Measurements from ENCODE around the gene MPP2.
"Not testable (repeated sequence)": the region's sequence is repeated elsewhere in the genome, so short reads cannot be mapped to it uniquely, and the experiment has no call there.

Gene MPP2

DNA sequence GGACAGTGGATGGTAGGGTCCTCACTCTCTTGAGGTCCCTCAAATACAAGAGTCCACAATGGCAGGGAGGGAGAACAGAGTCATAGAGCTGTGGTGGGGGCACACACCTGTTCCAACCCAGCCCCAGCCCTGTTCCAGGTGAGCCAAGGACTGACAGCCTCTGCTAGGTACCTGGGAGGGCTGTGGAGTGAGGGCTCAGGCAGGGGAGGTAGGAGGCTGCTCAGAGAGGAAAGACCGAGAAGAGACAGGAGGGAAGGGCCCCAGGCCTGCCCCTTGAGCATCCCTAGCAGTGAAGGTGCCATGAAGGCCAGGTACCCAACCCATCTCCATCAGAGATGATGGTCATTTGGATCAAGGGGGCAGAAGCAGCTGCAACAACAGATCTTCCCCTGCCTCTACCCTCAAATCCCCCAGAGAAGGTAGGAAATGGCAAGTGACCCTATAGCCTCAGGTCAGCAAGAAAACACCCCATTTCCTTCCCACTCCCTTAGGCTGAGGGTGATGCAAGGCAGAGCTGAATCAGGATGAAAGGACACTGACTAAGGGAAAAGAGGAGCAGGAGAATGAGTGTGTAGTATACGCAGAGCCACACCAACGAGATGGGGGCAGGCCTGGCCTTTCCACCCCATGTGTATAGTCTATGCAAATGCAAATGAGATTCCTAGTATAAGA is 31.7 kb downstream of the MPP2 start:
- no peak for DNase-seq

- DNase-seq: no peak
Measured at GRCh38 chr17:43874293-43874692, 33.0 kb downstream of the MPP2 start.

- no peak for DNase-seq
Measured at GRCh38 chr17:43873815-43874214, 33.5 kb downstream of the MPP2 start.

DNA sequence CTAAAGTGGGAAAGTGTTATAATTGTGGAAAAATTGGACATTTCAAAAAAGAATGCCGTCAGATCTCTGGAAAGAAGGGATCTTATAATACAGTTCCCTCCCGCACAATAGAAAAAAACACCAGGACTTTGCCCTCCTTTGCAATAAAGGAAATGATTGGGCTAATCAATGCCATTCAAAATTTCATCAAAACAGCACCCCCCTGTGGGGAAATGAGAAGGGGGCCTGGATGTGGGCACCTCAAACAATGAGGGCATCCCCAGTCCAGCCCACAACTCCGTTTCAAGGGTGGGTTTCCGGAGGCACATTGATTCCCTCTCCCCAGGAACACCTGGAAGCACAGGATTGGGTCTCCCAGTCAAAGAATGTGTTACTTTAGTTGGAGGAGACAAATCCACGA is 34.2 kb downstream of the MPP2 start:
- DNase-seq: no peak

GRCh38 chr17:43871946-43872690 is 35.2 kb downstream of the MPP2 start:
- no peak for DNase-seq

DNA sequence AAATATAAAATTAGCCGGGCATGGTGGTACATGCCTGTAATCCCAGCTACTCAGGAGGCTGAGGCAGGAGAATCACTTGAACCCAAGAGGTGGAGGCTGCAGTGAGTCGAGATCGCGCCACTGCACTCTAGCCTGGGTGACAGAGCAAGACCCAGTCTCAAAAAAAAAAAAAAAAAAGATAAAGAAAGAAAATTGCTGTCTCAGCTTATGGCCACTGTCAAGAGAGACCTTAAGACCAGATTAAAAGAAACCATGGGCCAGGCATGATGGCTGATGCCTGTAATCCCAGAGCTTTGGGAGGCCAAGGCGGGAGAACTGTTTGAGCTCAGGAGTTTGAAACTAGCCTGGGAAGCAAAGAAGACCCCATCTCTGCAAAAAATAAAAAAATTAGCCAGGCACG is 38.3 kb downstream of the MPP2 start:
- not testable (repeated sequence) for DNase-seq

- no peak for DNase-seq
Measured at GRCh38 chr17:43868226-43868994, 38.9 kb downstream of the MPP2 start.

DNA sequence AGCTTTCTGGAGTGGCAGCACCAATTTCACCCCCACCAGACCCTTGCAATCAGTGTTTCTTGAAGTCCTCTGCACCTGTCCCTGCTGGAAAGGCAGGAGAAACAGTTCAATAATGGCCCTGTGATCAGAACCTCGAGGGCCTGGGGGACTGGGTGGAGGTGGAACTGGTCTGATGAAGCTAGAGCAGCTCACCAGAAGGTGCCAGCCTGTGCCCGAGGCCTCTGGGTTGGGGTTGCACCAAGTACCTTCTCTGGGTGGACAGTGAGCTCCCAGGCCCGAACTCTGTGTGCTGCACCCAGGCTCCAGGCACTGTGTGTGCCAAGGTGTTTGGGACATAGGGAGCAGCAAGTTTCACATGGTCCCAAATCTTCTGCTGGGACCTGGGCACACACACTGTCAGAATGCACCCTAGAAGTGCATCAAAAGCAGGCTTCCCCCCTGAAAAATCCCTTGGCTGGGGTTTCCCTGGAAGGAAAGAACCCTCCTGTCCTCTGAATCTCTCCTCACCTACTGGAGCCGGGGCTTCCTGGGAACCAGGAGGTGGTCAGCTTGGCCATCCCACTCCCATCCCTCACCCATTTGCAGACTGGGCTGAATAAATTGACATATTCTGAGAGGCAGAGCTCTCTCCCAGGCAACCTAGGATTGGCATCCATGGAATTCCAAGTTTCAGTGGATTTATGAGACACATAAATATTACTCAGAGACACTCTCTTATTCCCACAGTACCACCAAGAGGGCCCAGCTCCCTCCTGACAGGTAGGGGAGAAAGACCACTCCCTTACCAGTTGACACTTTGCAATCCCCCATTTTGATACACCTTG is 43.0 kb downstream of the MPP2 start:
- DNase-seq: no peak

DNA sequence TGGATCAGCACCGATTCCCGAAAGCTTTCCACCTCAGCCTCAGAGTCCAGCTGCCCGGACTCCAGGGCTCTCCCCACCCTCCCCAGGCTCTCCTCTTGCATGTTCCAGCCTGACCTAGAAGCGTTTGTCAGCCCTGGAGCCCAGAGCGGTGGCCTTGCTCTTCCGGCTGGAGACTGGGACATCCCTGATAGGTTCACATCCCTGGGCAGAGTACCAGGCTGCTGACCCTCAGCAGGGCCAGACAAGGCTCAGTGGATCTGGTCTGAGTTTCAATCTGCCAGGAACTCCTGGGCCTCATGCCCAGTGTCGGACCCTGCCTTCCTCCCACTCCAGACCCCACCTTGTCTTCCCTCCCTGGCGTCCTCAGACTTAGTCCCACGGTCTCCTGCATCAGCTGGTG is 45.4 kb downstream of the MPP2 start:
- no peak for DNase-seq

DNA sequence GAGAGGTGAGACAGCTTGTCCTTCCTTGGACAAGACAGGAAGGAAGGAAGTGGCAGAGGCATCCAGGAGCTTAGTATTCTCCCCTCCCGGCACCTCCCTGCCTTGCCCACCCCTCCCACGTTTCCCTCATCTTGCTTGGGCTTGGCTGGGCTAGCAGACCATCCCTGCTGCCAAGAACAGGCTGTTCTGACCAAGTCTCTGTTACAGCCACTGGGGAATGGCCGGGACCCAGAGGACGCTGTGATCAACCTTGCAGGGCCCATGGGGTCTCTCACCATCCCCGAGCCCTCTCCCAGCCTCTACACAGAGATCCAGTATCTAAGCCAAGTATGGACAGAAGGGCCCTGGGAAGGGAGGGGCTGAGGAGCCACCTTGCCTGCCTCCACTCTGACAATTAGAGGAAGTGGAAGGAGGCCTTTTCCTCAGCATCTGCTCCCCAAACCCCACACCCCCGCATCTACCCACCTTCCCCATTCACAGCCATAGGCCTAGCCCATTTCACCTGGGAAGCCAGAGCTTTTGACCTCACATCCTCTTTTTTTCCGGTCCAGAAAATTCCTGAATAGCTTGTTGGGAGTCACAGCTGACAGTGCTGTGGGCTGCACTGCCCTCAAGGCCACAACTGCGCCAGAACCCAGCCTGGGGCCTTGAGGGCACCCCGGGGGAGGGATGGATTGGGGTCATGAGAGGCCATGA is 46.3 kb downstream of the MPP2 start:
- DNase-seq: no peak

DNA sequence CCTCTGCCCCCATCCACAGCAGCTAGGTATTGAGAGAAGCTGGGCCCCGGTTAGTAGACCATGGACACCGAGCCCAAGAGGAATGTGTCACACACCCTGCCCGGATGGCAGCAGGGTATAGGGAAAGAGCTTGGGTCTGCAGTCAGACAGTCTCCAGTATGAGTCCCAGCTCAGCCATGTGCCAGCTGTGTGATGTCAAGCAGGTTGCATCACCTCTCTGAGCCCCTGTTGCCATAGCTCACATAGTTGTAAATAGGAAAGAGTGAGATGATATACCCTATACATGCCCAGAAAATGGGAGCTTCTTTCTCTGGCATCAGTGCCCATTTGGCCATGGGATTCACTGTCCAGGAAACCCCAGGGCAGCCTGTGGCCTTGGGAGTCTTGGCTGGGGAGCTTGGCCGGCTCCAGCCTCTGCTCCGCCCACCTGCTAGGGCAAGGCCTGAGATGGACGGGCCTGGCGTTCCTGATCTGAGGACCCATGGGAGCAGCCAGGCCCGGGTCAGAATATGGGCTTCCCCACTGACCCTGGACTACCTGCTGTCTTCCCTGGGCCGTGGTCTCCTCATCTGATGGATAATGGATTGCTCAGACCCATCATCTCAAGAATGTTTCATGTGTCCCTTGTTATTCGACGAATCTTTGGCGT is 47.1 kb downstream of the MPP2 start:
- DNase-seq: no peak

- DNase-seq: no peak
Measured at GRCh38 chr17:43857957-43858600, 49.3 kb downstream of the MPP2 start.

GRCh38 chr17:43857141-43857540 is 50.2 kb downstream of the MPP2 start:
- DNase-seq: no peak

DNA sequence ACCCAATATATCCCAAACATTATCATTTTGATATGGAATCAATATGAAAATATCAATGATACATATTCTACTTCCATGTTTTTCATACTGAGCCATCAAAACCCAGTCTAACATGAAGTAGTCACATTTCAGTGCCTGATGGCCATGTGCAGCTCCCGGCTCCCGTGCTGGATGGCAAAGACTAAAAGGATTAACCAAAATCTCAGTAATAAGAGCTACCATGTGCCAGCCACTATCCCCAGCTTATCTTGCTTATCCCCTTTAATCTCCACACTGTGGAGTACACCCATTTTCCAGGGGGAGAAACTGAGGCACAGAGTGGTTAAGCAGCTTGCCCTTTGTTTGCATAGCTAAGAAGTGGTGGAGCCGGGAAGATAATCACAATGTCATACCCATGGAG is 51.2 kb downstream of the MPP2 start:
- DNase-seq: no peak

- DNase-seq: no peak
Measured at GRCh38 chr17:43855061-43855460, 52.3 kb downstream of the MPP2 start.

- DNase-seq: no peak
Measured at GRCh38 chr17:43854498-43854897, 52.8 kb downstream of the MPP2 start.

DNA sequence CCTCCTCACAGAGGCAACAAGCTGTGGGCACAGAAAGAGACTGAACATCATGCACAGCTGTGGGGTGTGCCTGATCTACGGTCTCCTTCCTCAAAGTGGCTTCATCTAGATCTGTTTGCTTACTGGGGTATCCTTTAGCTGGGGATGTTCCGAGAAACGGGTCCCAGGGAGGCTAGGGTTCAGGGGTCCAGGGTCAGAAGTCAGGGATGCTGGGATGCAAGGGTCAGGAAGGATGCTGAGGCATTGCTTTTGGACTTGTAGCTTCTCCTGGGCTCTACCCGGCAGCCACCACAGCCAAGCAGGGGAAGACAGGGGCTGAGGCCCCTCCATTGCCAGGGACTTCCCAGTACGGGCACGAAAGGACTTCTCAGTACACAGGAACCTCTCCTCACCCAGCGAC is 53.8 kb downstream of the MPP2 start:
- DNase-seq: no peak

DNA sequence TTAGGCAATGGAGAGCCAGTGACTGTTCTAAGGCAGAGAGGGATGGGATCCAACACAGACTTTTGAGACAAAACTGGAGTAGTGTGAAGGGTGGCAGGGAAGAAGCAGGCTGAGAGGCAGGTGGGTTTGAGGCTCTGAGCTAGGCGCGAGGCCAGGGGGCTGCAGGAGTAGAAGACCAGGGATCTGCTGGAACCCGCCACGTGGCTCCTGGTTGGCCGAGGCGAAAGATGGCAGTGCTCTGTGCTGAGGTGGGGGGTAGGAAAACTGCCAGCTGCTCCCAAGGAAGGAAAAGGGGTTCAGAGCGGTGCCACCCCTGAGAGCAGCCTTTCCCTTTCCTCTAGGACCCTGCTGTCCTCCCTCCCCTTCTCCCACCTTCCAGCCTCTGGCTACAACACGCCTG is 54.8 kb downstream of the MPP2 start:
- no peak for DNase-seq

DNA sequence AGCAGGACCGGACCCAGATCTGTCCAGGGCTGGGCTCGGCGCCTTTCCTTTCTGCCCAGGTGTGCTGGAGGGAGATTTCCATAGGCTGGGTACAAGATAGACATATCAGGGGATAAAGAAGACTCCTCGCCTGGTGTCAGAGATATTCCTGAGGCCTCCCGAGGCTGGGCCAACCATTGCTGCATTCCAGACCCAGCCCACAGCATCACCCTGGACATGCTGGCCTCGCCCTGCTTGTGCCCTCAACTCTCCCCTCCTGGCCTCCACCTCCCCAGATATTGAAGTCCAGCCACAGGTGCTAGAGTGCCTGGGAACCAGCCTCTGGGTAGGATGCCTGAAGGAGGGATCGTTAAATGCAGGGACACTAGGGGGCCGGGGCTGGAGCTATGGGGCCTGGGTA is 58.2 kb downstream of the MPP2 start:
- DNase-seq: no peak

- DNase-seq: no peak
Measured at GRCh38 chr17:43848601-43849000, 58.7 kb downstream of the MPP2 start.

DNA sequence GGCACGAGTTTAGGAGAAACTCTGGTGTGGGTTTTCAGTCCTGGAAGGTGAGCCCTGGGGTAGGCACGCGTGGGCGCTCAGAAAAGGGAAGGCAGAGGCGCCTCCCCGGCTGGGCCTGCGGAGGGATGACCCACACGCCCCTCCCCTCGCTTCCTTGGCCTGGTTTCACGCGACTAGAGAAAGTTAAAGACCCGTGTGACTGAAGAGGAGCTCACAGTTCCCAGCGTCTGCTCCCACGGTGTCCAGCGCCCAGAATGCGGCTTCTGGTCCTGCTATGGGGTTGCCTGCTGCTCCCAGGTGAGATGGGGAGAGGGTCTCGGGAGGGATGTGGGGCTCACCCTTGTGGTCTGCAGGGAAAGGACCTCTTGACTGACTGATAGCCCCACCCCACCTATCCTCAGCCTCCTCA is 60.4 kb downstream of the MPP2 start, which contains the start of gene CD300LG:
TSS of gene CD300LG (plus strand) at position 214 of the 409 bp plus-strand sequence. CDS start at position 255, 41 bp downstream.
- no peak for DNase-seq

All from right kidney (tissue), 1 donor.